HCT116 (cell line): ENCODE measurements around the gene NBEAL2. TPM values are rescaled to one million over a fixed set of nuclear protein-coding genes. Genes with fewer than 3 reads are reported as not detected.

Source experiments
- ATAC-seq: fragments of 200-7000 bp; cut with Tn5 transposase; 2 replicates; pipeline ENCODE4 v1.9.1; 2020; ENCODE audit warnings: mild to moderate bottlenecking, moderate library complexity
- BruUV-seq: library from RNA; stranded (reverse); fragments of 400-500 nt; replicated peaks from 2 replicates; lab custom pipeline; 2021; lab: Mats Ljungman, UMichigan
- CTCF ChIA-PET: fragments of 300-600 bp; sonication (Branson Sonifier 250); formaldehyde crosslinking; loops from one replicate; lab custom pipeline; 2021; ENCODE audit warnings: antibody characterized with exemption; lab: Charles Lee
- POLR2A ChIA-PET: fragments of 300-600, 350-600 bp; sonication (Branson Sonifier 250); formaldehyde crosslinking; loops from one replicate; lab custom pipeline; 2021; ENCODE audit warnings: antibody characterized with exemption; lab: Charles Lee
- RAD21 ChIA-PET, 2 experiments: fragments of 300-600 bp; sonication (Branson Sonifier 250); formaldehyde crosslinking; loops; one replicate each; lab custom pipeline; 2023; ENCODE audit warnings: low total read pairs in 2 of 2; ENCODE audit not compliant: uncharacterized antibody in 2 of 2, unreplicated experiment in 2 of 2, low non-redundant PET in 1 of 2; lab: Charles Lee
- DNase-seq: peaks from one replicate; pipeline ENCODE4 v3.0.0-alpha.2; 2010; ENCODE audit warnings: low read depth, low spot score
- H2AFZ ChIP-seq: fragments of 200-600 bp; shearing (Covaris generic), sonication (generic); 2 replicates; pipeline ENCODE4 v1.6.1; 2017; ENCODE audit warnings: low read depth, mixed run types, mixed read lengths, antibody characterized with exemption, low read length; ENCODE audit not compliant: poor library complexity, severe bottlenecking
- H3K27ac ChIP-seq: 2 replicates; pipeline ENCODE4 v1.5.1; 2012; ENCODE audit warnings: low read depth, low read length
- H3K27me3 ChIP-seq: fragments of 200-600 bp; sonication (generic); 2 replicates; pipeline ENCODE4 v1.6.1; 2016; ENCODE audit warnings: mixed run types, low read length, mixed read lengths; ENCODE audit not compliant: insufficient read depth
- H3K36me3 ChIP-seq, 2 experiments: fragments of 200-500 bp in 1 of 2; fragments of 200-600 bp in 1 of 2; sonication (Bioruptor generic) in 1 of 2; sonication (generic) in 1 of 2; 2 replicates each; pipeline versions ENCODE4 v1.5.1 to v1.6.1; 2014 to 2016; ENCODE audit warnings: low read length in 2 of 2, inconsistent platforms in 1 of 2, mixed read lengths in 1 of 2, mixed run types in 1 of 2; ENCODE audit not compliant: insufficient read depth in 2 of 2, control insufficient read depth in 1 of 2
- H3K4me1 ChIP-seq, 2 experiments: fragments of 200-600 bp in 1 of 2; sonication (generic) in 1 of 2; 2 replicates each; pipeline versions ENCODE4 v1.5.1 to v1.6.1; 2012 to 2017; ENCODE audit warnings: low read length in 2 of 2, inconsistent platforms in 1 of 2, mild to moderate bottlenecking in 1 of 2, mixed read lengths in 1 of 2, mixed run types in 1 of 2, moderate library complexity in 1 of 2; ENCODE audit not compliant: insufficient read depth in 2 of 2, control insufficient read depth in 1 of 2
- H3K4me2 ChIP-seq: fragments of 200-600 bp; sonication (generic); 2 replicates; pipeline ENCODE4 v1.6.1; 2017; ENCODE audit warnings: mixed run types, low read length, mixed read lengths
- H3K4me3 ChIP-seq, 2 experiments: fragments of 200-600 bp in 1 of 2; sonication (generic) in 1 of 2; replicated peaks in 1 of 2; 2 replicates each; pipeline ENCODE4 v1.5.1; 2011 to 2016; ENCODE audit warnings: low read length in 2 of 2, control low read depth in 1 of 2, low read depth in 1 of 2, mild to moderate bottlenecking in 1 of 2, mixed read lengths in 1 of 2, mixed run types in 1 of 2
- H3K79me2 ChIP-seq: fragments of 200-600 bp; sonication (generic); 2 replicates; pipeline ENCODE4 v1.6.1; 2017; ENCODE audit warnings: mild to moderate bottlenecking, mixed run types, low read length, moderate library complexity, mixed read lengths; ENCODE audit not compliant: insufficient read depth
- H3K9ac ChIP-seq: fragments of 200-600 bp; sonication (generic); 2 replicates; pipeline ENCODE4 v1.6.1; 2016; ENCODE audit warnings: low read length, mixed read lengths
- H3K9me2 ChIP-seq: fragments of 200-600 bp; sonication (generic), shearing (Covaris generic); 2 replicates; pipeline ENCODE4 v1.6.1; 2017; ENCODE audit warnings: mixed run types, mild to moderate bottlenecking, moderate library complexity; ENCODE audit not compliant: insufficient read depth
- H3K9me3 ChIP-seq, 2 experiments: fragments of 200-500 bp in 1 of 2; fragments of 200-600 bp in 1 of 2; sonication (Bioruptor generic) in 1 of 2; sonication (generic) in 1 of 2; 2 replicates each; pipeline ENCODE4 v1.6.1; 2014 to 2017; ENCODE audit warnings: low read length in 2 of 2, mixed read lengths in 2 of 2, inconsistent platforms in 1 of 2, low read depth in 1 of 2, mild to moderate bottlenecking in 1 of 2, mixed run types in 1 of 2, moderate library complexity in 1 of 2; ENCODE audit not compliant: control insufficient read depth in 1 of 2, insufficient read depth in 1 of 2
- H4K20me1 ChIP-seq: fragments of 200-600 bp; sonication (generic), shearing (Covaris generic); 2 replicates; pipeline ENCODE4 v1.6.1; 2017; ENCODE audit warnings: mixed run types, mild to moderate bottlenecking, moderate library complexity; ENCODE audit not compliant: insufficient read depth
- ATF3 ChIP-seq: IDR thresholded peaks from 2 replicates; pipeline ENCODE4 v1.6.1; 2012
- CBX3 ChIP-seq: IDR thresholded peaks from 2 replicates; pipeline ENCODE4 v1.6.1; 2012; ENCODE audit warnings: low read depth
- EGR1 ChIP-seq: IDR thresholded peaks from 2 replicates; pipeline ENCODE4 v1.6.1; 2012; ENCODE audit warnings: low read depth
- EZH2phosphoT487 ChIP-seq: fragments of 200-600 bp; IDR thresholded peaks from 2 replicates; pipeline ENCODE4 v1.6.1; 2018; ENCODE audit warnings: antibody characterized with exemption, borderline replicate concordance
- JUND ChIP-seq: IDR thresholded peaks from 2 replicates; pipeline ENCODE4 v1.6.1; 2012
- POLR2AphosphoS5 ChIP-seq: IDR thresholded peaks from 2 replicates; pipeline ENCODE4 v1.6.1; 2011; ENCODE audit warnings: mild to moderate bottlenecking, low read depth, low read length, moderate library complexity
- RAD21 ChIP-seq: IDR thresholded peaks from 2 replicates; pipeline ENCODE4 v1.6.1; 2012; ENCODE audit warnings: low read depth, mild to moderate bottlenecking
- SRF ChIP-seq: IDR thresholded peaks from 2 replicates; pipeline ENCODE4 v1.6.1; 2012; ENCODE audit warnings: low read depth
- TCF7L2 ChIP-seq: IDR thresholded peaks from 2 replicates; pipeline ENCODE4 v1.7.0; 2011; ENCODE audit warnings: borderline replicate concordance, inconsistent platforms; ENCODE audit not compliant: insufficient read depth, insufficient read length; ENCODE audit errors: extremely low read depth
- YY1 ChIP-seq: IDR thresholded peaks from 2 replicates; pipeline ENCODE4 v1.6.1; 2011; ENCODE audit warnings: low read length, low read depth, moderate library complexity, mild to moderate bottlenecking; ENCODE audit not compliant: insufficient replicate concordance; ENCODE audit errors: extremely low read depth
- ZFX ChIP-seq: fragments of 450-650 bp; IDR thresholded peaks from 2 replicates; pipeline ENCODE4 v1.6.1; 2017
- ZNF274 ChIP-seq: fragments of 200-500 bp; sonication (Bioruptor generic); IDR thresholded peaks from 2 replicates; pipeline ENCODE4 v1.6.1; 2014; ENCODE audit warnings: mild to moderate bottlenecking, low read depth, low read length, inconsistent platforms
- intact Hi-C: fragments of 100-400 bp; cut with micrococcal nuclease; formaldehyde crosslinking; loops from 2 replicates; pipeline ENCODE4 v1.10.0; 2022
- total RNA-seq: library from RNA; stranded (reverse); gene quantifications from one replicate; pipeline ENCODE4 v1.2.1, GENCODE V29; 2021; ENCODE audit not compliant: unreplicated experiment
- TF ChIP-seq, protein P1 (sequence below), 3 experiments: fragments of 200-600 bp in 1 of 3; sonication (generic) in 1 of 3; IDR thresholded peaks in 2 of 3; conservative IDR thresholded peaks in 1 of 3; 2 replicates each; pipeline ENCODE4 v1.5.1; 2012 to 2017; ENCODE audit warnings: low read depth in 2 of 3, low read length in 2 of 3, antibody characterized with exemption in 1 of 3, borderline replicate concordance in 1 of 3, control low read depth in 1 of 3, mild to moderate bottlenecking in 1 of 3, mixed read lengths in 1 of 3, mixed run types in 1 of 3, moderate library complexity in 1 of 3; ENCODE audit not compliant: insufficient read depth in 1 of 3
- TF ChIP-seq, protein P2 (sequence below): IDR thresholded peaks from 2 replicates; pipeline ENCODE4 v1.6.1; 2012; ENCODE audit warnings: low read depth

Gene NBEAL2
- total RNA-seq, 1 experiment from 2014 or later = 72.9 TPM

GRCh38 chr3:47009225-47010110 lies 30.0 kb downstream of the NBEAL2 start (continued):
- TF ChIP-seq, protein P1, sequence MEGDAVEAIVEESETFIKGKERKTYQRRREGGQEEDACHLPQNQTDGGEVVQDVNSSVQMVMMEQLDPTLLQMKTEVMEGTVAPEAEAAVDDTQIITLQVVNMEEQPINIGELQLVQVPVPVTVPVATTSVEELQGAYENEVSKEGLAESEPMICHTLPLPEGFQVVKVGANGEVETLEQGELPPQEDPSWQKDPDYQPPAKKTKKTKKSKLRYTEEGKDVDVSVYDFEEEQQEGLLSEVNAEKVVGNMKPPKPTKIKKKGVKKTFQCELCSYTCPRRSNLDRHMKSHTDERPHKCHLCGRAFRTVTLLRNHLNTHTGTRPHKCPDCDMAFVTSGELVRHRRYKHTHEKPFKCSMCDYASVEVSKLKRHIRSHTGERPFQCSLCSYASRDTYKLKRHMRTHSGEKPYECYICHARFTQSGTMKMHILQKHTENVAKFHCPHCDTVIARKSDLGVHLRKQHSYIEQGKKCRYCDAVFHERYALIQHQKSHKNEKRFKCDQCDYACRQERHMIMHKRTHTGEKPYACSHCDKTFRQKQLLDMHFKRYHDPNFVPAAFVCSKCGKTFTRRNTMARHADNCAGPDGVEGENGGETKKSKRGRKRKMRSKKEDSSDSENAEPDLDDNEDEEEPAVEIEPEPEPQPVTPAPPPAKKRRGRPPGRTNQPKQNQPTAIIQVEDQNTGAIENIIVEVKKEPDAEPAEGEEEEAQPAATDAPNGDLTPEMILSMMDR (IDR thresholded peaks at IDR 0.05 in 2 of 3, conservative IDR thresholded peaks at IDR 0.05 in 1 of 3; ENCODE audit: borderline replicate concordance in 1 of 3, insufficient read depth in 1 of 3, low read depth in 2 of 3, low read length in 2 of 3) = no peak
- no peak for TF ChIP-seq ATF3
- TF ChIP-seq POLR2AphosphoS5 = no peak

- peak; percentile 19; the same call in 1 of the 2 replicates for ATAC-seq
- no peaks in the 10 kb centered on the region for H3K27me3 ChIP-seq
- CTCF ChIA-PET = no interaction called here
- H3K4me1 ChIP-seq = no peaks in the 10 kb centered on the region
- H3K9me3 ChIP-seq = no peaks in the 10 kb centered on the region
- no peak for DNase-seq
- POLR2A ChIA-PET = no interaction called here
- intact Hi-C loops = no loop called here
- H3K4me3 ChIP-seq = no peak overlapping the region
- H4K20me1 ChIP-seq = no peaks in the 10 kb centered on the region
- no peaks in the 10 kb centered on the region for H3K9me2 ChIP-seq
- peaks cover 6 to 7% of the 10 kb centered on the region in 2 experiments; a peak in 2 of 4 replicates for H3K36me3 ChIP-seq
- no peak overlapping the region for H3K27ac ChIP-seq
- H2AFZ ChIP-seq = no peak overlapping the region
- H3K9ac ChIP-seq = no peak overlapping the region
- RAD21 ChIA-PET = no interaction called here
- H3K4me2 ChIP-seq = no peak overlapping the region
- no TSS peak for BruUV-seq
- no peaks in the 10 kb centered on the region for H3K79me2 ChIP-seq
- no peak for TF ChIP-seq EGR1
- TF ChIP-seq, protein P1 (IDR thresholded peaks at IDR 0.05 in 2 of 3, conservative IDR thresholded peaks at IDR 0.05 in 1 of 3; ENCODE audit: borderline replicate concordance in 1 of 3, insufficient read depth in 1 of 3, low read depth in 2 of 3, low read length in 2 of 3) = no peak
- TF ChIP-seq SRF = no peak
- TF ChIP-seq, protein P2, sequence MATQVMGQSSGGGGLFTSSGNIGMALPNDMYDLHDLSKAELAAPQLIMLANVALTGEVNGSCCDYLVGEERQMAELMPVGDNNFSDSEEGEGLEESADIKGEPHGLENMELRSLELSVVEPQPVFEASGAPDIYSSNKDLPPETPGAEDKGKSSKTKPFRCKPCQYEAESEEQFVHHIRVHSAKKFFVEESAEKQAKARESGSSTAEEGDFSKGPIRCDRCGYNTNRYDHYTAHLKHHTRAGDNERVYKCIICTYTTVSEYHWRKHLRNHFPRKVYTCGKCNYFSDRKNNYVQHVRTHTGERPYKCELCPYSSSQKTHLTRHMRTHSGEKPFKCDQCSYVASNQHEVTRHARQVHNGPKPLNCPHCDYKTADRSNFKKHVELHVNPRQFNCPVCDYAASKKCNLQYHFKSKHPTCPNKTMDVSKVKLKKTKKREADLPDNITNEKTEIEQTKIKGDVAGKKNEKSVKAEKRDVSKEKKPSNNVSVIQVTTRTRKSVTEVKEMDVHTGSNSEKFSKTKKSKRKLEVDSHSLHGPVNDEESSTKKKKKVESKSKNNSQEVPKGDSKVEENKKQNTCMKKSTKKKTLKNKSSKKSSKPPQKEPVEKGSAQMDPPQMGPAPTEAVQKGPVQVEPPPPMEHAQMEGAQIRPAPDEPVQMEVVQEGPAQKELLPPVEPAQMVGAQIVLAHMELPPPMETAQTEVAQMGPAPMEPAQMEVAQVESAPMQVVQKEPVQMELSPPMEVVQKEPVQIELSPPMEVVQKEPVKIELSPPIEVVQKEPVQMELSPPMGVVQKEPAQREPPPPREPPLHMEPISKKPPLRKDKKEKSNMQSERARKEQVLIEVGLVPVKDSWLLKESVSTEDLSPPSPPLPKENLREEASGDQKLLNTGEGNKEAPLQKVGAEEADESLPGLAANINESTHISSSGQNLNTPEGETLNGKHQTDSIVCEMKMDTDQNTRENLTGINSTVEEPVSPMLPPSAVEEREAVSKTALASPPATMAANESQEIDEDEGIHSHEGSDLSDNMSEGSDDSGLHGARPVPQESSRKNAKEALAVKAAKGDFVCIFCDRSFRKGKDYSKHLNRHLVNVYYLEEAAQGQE = no peak
- no peak for TF ChIP-seq YY1
- TF ChIP-seq ZFX = no peak
- no peak for TF ChIP-seq ZNF274
- TF ChIP-seq RAD21 = no peak
- no peak for TF ChIP-seq POLR2AphosphoS5
- TF ChIP-seq EZH2phosphoT487 = no peak
- TF ChIP-seq CBX3 = no peak
- TF ChIP-seq JUND = no peak
- no peak for TF ChIP-seq TCF7L2
Observed at GRCh38 chr3:47010111-47010712, 30.7 kb downstream of the NBEAL2 start.
